ENCODE data around the gene IMMP2L.

IMMP2L gene

DNA sequence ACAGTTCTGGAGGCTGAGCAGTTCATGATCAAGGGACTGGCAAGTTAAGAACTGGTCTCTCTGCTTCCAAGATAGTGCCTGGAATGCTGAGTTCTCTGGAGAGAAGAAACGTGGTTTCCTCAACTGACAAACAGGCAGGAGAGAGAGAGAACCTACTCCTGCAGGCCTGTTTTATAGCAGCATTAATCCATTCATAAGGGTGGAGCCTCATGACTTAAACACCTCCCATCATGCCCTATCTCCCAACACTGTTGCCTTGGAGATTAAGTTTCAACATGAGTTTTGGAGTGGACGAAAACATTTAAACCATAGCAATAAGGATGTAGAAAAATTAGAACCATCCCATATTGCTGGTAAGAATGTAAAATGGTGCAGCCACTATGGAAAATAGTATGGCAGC, 32.3 kb upstream of the IMMP2L start:
- Histone ChIP-seq H3K4me1 (ENCODE audit: insufficient read depth, low read length, poor library complexity, severe bottlenecking) (peaks cover 18% of the 10 kb centered on the region), H3K4me2 (ENCODE audit: low read depth, low read length, poor library complexity, severe bottlenecking) (no peak overlapping the region), H3K27me3 (ENCODE audit: insufficient read depth, low read length, poor library complexity, severe bottlenecking) (no peaks in the 10 kb centered on the region), H3F3A (ENCODE audit: low read depth) (no peaks in the 10 kb centered on the region), H4K20me1 (ENCODE audit: insufficient read depth, low read length, poor library complexity, severe bottlenecking) (no peaks in the 10 kb centered on the region), H3K79me2 (ENCODE audit: insufficient read depth, low read length) (no peaks in the 10 kb centered on the region), H3K36me3 (ENCODE audit: insufficient read depth, low read length) (no peaks in the 10 kb centered on the region), H3K9ac (ENCODE audit: low read depth, low read length, poor library complexity, severe bottlenecking) (no peak overlapping the region), H3K9me3 (ENCODE audit: insufficient read depth, low read depth, low read length) (no peaks in the 10 kb centered on the region), H2AFZ (ENCODE audit: low read length) (no peak overlapping the region), H3K4me3 (ENCODE audit: low read length, poor library complexity, severe bottlenecking) (no peak overlapping the region), H3K9me2 (replicated peaks; ENCODE audit: low read depth, low read length) (no peaks in the 10 kb centered on the region)
- TF ChIP-seq EZH2phosphoT487 (IDR thresholded peaks at IDR 0.05; ENCODE audit: borderline replicate concordance) (no peak), CTCF (conservative IDR thresholded peaks at IDR 0.05; ENCODE audit: low read length) (no peak)

GRCh38 chr7:111593343-111593742, 31.1 kb upstream of the IMMP2L start:
- Histone ChIP-seq H3F3A (ENCODE audit: low read depth) (no peaks in the 10 kb centered on the region), H3K36me3 (ENCODE audit: insufficient read depth, low read length) (no peaks in the 10 kb centered on the region), H3K4me3 (ENCODE audit: low read length, poor library complexity, severe bottlenecking) (no peak overlapping the region), H3K9ac (ENCODE audit: low read depth, low read length, poor library complexity, severe bottlenecking) (no peak overlapping the region), H3K9me3 (ENCODE audit: insufficient read depth, low read depth, low read length) (no peaks in the 10 kb centered on the region), H3K79me2 (ENCODE audit: insufficient read depth, low read length) (no peaks in the 10 kb centered on the region), H3K4me2 (ENCODE audit: low read depth, low read length, poor library complexity, severe bottlenecking) (peak overlapping the region; percentile 6), H3K9me2 (replicated peaks; ENCODE audit: low read depth, low read length) (no peaks in the 10 kb centered on the region), H3K4me1 (ENCODE audit: insufficient read depth, low read length, poor library complexity, severe bottlenecking) (peaks cover 18% of the 10 kb centered on the region), H4K20me1 (ENCODE audit: insufficient read depth, low read length, poor library complexity, severe bottlenecking) (no peaks in the 10 kb centered on the region), H2AFZ (ENCODE audit: low read length) (no peak overlapping the region), H3K27me3 (ENCODE audit: insufficient read depth, low read length, poor library complexity, severe bottlenecking) (no peaks in the 10 kb centered on the region)
- no peak for TF ChIP-seq CTCF (conservative IDR thresholded peaks at IDR 0.05; ENCODE audit: low read length)
- no peak for TF ChIP-seq EZH2phosphoT487 (IDR thresholded peaks at IDR 0.05; ENCODE audit: borderline replicate concordance)

GRCh38 chr7:111588065-111588433, 25.8 kb upstream of the IMMP2L start:
- Histone ChIP-seq H3K79me2 (ENCODE audit: insufficient read depth, low read length) (no peaks in the 10 kb centered on the region), H4K20me1 (ENCODE audit: insufficient read depth, low read length, poor library complexity, severe bottlenecking) (no peaks in the 10 kb centered on the region), H3K36me3 (ENCODE audit: insufficient read depth, low read length) (no peaks in the 10 kb centered on the region), H3K9me2 (replicated peaks; ENCODE audit: low read depth, low read length) (no peaks in the 10 kb centered on the region), H3K4me3 (ENCODE audit: low read length, poor library complexity, severe bottlenecking) (no peak overlapping the region), H3K4me2 (ENCODE audit: low read depth, low read length, poor library complexity, severe bottlenecking) (no peak overlapping the region), H3K9ac (ENCODE audit: low read depth, low read length, poor library complexity, severe bottlenecking) (no peak overlapping the region), H3K27me3 (ENCODE audit: insufficient read depth, low read length, poor library complexity, severe bottlenecking) (no peaks in the 10 kb centered on the region), H2AFZ (ENCODE audit: low read length) (no peak overlapping the region), H3K4me1 (ENCODE audit: insufficient read depth, low read length, poor library complexity, severe bottlenecking) (peaks cover 8% of the 10 kb centered on the region), H3K9me3 (ENCODE audit: insufficient read depth, low read depth, low read length) (no peaks in the 10 kb centered on the region), H3F3A (ENCODE audit: low read depth) (no peaks in the 10 kb centered on the region)
- no peak for TF ChIP-seq CTCF (conservative IDR thresholded peaks at IDR 0.05; ENCODE audit: low read length)
- no peak for TF ChIP-seq EZH2phosphoT487 (IDR thresholded peaks at IDR 0.05; ENCODE audit: borderline replicate concordance)

Measured in Loucy (cell line).